Breast epithelium (tissue), 4 donors: ENCODE results near the gene CCDC24. TPM values are rescaled to one million over a fixed set of nuclear protein-coding genes. Genes with fewer than 3 reads are reported as not detected.

ENCODE experiments used
- DNase-seq, 2 donors: peaks; one replicate each; pipeline ENCODE4 v3.0.0-alpha.2; 2019; ENCODE audit warnings: low spot score in 2 of 2
- H3K27ac ChIP-seq, 2 donors: fragments of 200-600 bp; sonication (generic) in 1 of 2; one replicate each; pipeline ENCODE4 v1.5.1; 2016 to 2019; ENCODE audit warnings: mild to moderate bottlenecking in 1 of 2
- H3K27me3 ChIP-seq, 2 donors: fragments of 200-600 bp; sonication (generic) in 1 of 2; one replicate each; pipeline versions ENCODE4 v1.5.1 to v1.6.0; 2017 to 2019; ENCODE audit warnings: control low read depth in 1 of 2, mild to moderate bottlenecking in 1 of 2
- H3K36me3 ChIP-seq: fragments of 200-600 bp; one replicate; pipeline ENCODE4 v1.5.1; 2019
- H3K4me1 ChIP-seq, 2 donors: fragments of 200-600 bp; sonication (generic); one replicate each; pipeline ENCODE4 v1.5.1; 2016 to 2019; ENCODE audit warnings: control low read depth in 1 of 2
- H3K4me3 ChIP-seq, 3 donors: fragments of 200-600 bp; sonication (generic); 1 replicate in 2 of 3; 2 replicates in 1 of 3; pipeline ENCODE4 v1.5.1; 2016 to 2019; ENCODE audit warnings: mild to moderate bottlenecking in 3 of 3, moderate library complexity in 2 of 3
- H3K9me3 ChIP-seq, 2 donors: fragments of 200-600 bp; sonication (generic) in 1 of 2; one replicate each; pipeline ENCODE4 v1.5.1; 2016 to 2019; ENCODE audit warnings: control low read depth in 1 of 2
- CTCF ChIP-seq, 3 donors: fragments of 450-650 bp; IDR thresholded peaks; one replicate each; pipeline ENCODE4 v1.5.1; 2016 to 2017; ENCODE audit warnings: antibody characterized with exemption in 3 of 3, mild to moderate bottlenecking in 3 of 3, moderate library complexity in 3 of 3
- POLR2A ChIP-seq: fragments of 450-650 bp; IDR thresholded peaks from one replicate; pipeline ENCODE4 v1.6.1; 2016; ENCODE audit warnings: antibody characterized with exemption, mild to moderate bottlenecking, moderate library complexity
- POLR2AphosphoS5 ChIP-seq, 3 donors: sonication (generic); formaldehyde crosslinking; IDR thresholded peaks; one replicate each; pipeline ENCODE4 v1.6.1; 2017; ENCODE audit warnings: antibody characterized with exemption in 3 of 3
- intact Hi-C: fragments of 100-400 bp; cut with DNase I; formaldehyde crosslinking; loops from one replicate; pipeline ENCODE4 v1.15.1; 2023; ENCODE audit warnings: low total_unique reads
- total RNA-seq, 3 donors: library from RNA; depleted of rRNA; stranded (reverse); fragments of >200 nt; gene quantifications; one replicate each; pipeline ENCODE4 v1.1.0, GENCODE V29; 2016

CCDC24 gene
- total RNA-seq, 3 donors from 2014 or later, result 5.4 to 12.5 (median 12.3) TPM

GRCh38 chr1:43996733-43997115, 5.3 kb downstream of the CCDC24 start:
- no peaks in the 10 kb centered on the region for H3K9me3 ChIP-seq
- no peaks in the 10 kb centered on the region for H3K36me3 ChIP-seq
- no peaks in the 10 kb centered on the region for H3K4me1 ChIP-seq
- no peaks in the 10 kb centered on the region for H3K27me3 ChIP-seq
- DNase-seq, result no peak
- intact Hi-C loops, result loop anchor here (2.0 kb wide), 1 partner anchor 24 kb away; no protein-coding TSS in a partner anchor
- H3K4me3 ChIP-seq, result no peak overlapping the region
- TF ChIP-seq POLR2A (no peak), CTCF (IDR thresholded peaks at IDR 0.05) (no peak), POLR2AphosphoS5 (IDR thresholded peaks at IDR 0.05) (no peak)
- no peak overlapping the region for H3K27ac ChIP-seq

GRCh38 chr1:43997295-43997999, 6.0 kb downstream of the CCDC24 start:
- intact Hi-C loops, result loop anchor here (2.0 kb wide), 1 partner anchor 23 kb away; no protein-coding TSS in a partner anchor

GRCh38 chr1:43998000-43998378, 6.6 kb downstream of the CCDC24 start:
- no peak overlapping the region for H3K27ac ChIP-seq
- no peaks in the 10 kb centered on the region for H3K27me3 ChIP-seq
- H3K4me1 ChIP-seq, result no peaks in the 10 kb centered on the region
- H3K4me3 ChIP-seq, result no peak overlapping the region
- H3K9me3 ChIP-seq, result no peaks in the 10 kb centered on the region
- intact Hi-C loops, result loop anchor here (2.0 kb wide), 1 partner anchor 23 kb away; no protein-coding TSS in a partner anchor
- H3K36me3 ChIP-seq, result no peaks in the 10 kb centered on the region
- no peak for DNase-seq
- TF ChIP-seq POLR2AphosphoS5 (IDR thresholded peaks at IDR 0.05) (no peak), POLR2A (no peak), CTCF (IDR thresholded peaks at IDR 0.05) (no peak)

More at GRCh38 chr1:43997295-43997999, 6.0 kb downstream of the CCDC24 start:
- Histone ChIP-seq H3K4me1 (no peaks in the 10 kb centered on the region), H3K36me3 (no peaks in the 10 kb centered on the region), H3K9me3 (no peaks in the 10 kb centered on the region), H3K4me3 (no peak overlapping the region), H3K27ac (no peak overlapping the region), H3K27me3 (no peaks in the 10 kb centered on the region)
- TF ChIP-seq CTCF (IDR thresholded peaks at IDR 0.05) (no peak), POLR2AphosphoS5 (IDR thresholded peaks at IDR 0.05) (no peak), POLR2A (no peak)
- no peak for DNase-seq

GRCh38 chr1:43999455-43999854, 8.1 kb downstream of the CCDC24 start:
- no peaks in the 10 kb centered on the region for H3K4me1 ChIP-seq
- H3K36me3 ChIP-seq, result no peaks in the 10 kb centered on the region
- no peaks in the 10 kb centered on the region for H3K27me3 ChIP-seq
- no peak for DNase-seq
- TF ChIP-seq CTCF (IDR thresholded peaks at IDR 0.05) (no peak), POLR2A (no peak)
- intact Hi-C loops, result no loop called here
- no peaks in the 10 kb centered on the region for H3K9me3 ChIP-seq
- no peak overlapping the region for H3K27ac ChIP-seq
- no peak overlapping the region for H3K4me3 ChIP-seq

GRCh38 chr1:44000122-44000665, 8.8 kb downstream of the CCDC24 start:
- H3K4me3 ChIP-seq, result no peak overlapping the region
- intact Hi-C loops, result no loop called here
- no peak overlapping the region for H3K27ac ChIP-seq
- no peaks in the 10 kb centered on the region for H3K27me3 ChIP-seq
- TF ChIP-seq POLR2A (no peak), POLR2AphosphoS5 (IDR thresholded peaks at IDR 0.05) (no peak), CTCF (IDR thresholded peaks at IDR 0.05) (no peak)
- H3K9me3 ChIP-seq, result no peaks in the 10 kb centered on the region
- H3K4me1 ChIP-seq, result no peaks in the 10 kb centered on the region
- DNase-seq, result no peak
- no peaks in the 10 kb centered on the region for H3K36me3 ChIP-seq
